H1 (cell line): ENCODE measurements around the gene RERE. TPM values are rescaled to one million over a fixed set of nuclear protein-coding genes. Genes with fewer than 3 reads are reported as not detected.

Experiments
- CBX5 ChIP-seq: fragments of 300-800, 300-1000 bp; sonication (generic); IDR thresholded peaks from 2 replicates; pipeline ENCODE4 v1.7.1; 2016; ENCODE audit warnings: antibody characterized with exemption, low read length, low read depth
- EGR1 ChIP-seq: IDR thresholded peaks from 2 replicates; pipeline ENCODE4 v1.6.1; 2011; ENCODE audit warnings: low read depth, low read length, borderline replicate concordance
- EZH2 ChIP-seq: fragments of 200-600 bp; sonication (generic); IDR thresholded peaks from 2 replicates; pipeline ENCODE4 v1.7.1; 2012; ENCODE audit warnings: low read depth, mild to moderate bottlenecking, moderate library complexity, low read length, inconsistent platforms; ENCODE audit not compliant: severe bottlenecking
- GABPA ChIP-seq: IDR thresholded peaks from 2 replicates; pipeline ENCODE4 v1.6.1; 2011; ENCODE audit warnings: mild to moderate bottlenecking, low read length, moderate library complexity, borderline replicate concordance; ENCODE audit not compliant: insufficient read depth
- GTF2F1 ChIP-seq: IDR thresholded peaks from 2 replicates; pipeline ENCODE4 v1.6.1; 2012; ENCODE audit warnings: low read depth, low read length, improper control_type of control experiment, borderline replicate concordance
- KDM5A ChIP-seq: fragments of 200-600 bp; IDR thresholded peaks from 2 replicates; pipeline ENCODE4 v1.7.1; 2012; ENCODE audit warnings: mild to moderate bottlenecking, low read length, inconsistent platforms, mixed read lengths
- SIN3A ChIP-seq, 2 experiments: IDR thresholded peaks in 1 of 2; conservative IDR thresholded peaks in 1 of 2; 2 replicates each; pipeline ENCODE4 v1.6.1; 2011 to 2012; ENCODE audit warnings: low read length in 2 of 2, improper control_type of control experiment in 1 of 2, low read depth in 1 of 2, mild to moderate bottlenecking in 1 of 2
- SRF ChIP-seq: IDR thresholded peaks from 2 replicates; pipeline ENCODE4 v1.6.1; 2011; ENCODE audit warnings: mild to moderate bottlenecking, low read depth, low read length, moderate library complexity
- polyA plus RNA-seq, 7 experiments: library from polyadenylated mRNA; depleted of rRNA in 3 of 7; stranded (reverse) in 5 of 7; unstranded in 2 of 7; fragments of >200 nt in 5 of 7; fragments of 200-250 nt in 2 of 7; gene quantifications; 1 replicate in 5 of 7; 2 replicates in 1 of 7; 4 replicates in 1 of 7; pipeline versions ENCODE4 v1.2.1 to v1.2.3, GENCODE V29; 2011 to 2013; ENCODE audit warnings: missing spikeins in 2 of 7, mixed read lengths in 2 of 7
- total RNA-seq: library from RNA; stranded (reverse); fragmentation: NEBNext Ultra II Directional; extraction: Animal tissue kit (Norgen Biotek cat#: 25700); gene quantifications from 2 replicates; pipeline ENCODE4 v1.2.1, GENCODE V29; 2021

Gene RERE
- total and polyA plus RNA-seq, 2 of the 8 experiments (the other 6 are each of a cell fraction or from before 2014, with no cell fraction given) = 15.3 to 142 TPM

DNA sequence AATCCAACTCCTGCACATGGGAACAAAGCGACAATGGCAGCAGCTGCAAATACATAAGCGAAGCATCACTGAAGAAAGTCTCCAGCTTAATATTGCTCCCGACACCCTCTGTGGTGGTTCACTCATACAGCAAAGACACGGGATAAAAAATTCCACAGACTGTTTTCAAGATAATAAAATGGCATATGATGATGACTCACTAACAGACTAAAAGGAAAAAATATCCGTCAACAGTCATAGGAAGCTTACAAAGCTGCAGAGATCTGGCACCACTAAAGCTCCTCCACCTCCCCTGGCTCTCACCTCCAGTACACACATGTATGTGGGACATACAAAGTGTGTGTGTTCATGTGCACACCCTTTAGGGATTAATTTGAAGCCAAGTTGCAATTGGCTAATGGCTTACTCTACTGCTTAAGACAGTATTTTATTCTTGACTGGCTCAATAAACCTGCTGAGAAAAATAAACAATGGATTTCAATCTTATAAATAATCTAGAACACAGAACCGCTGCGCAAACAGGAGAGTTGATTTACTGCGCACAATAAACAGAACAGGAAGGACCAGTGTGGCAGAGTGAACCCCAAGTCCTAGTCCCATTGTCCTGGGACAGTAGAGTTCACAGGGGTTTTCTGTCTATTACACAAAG lies 405.1 kb downstream of the RERE start (continued):
- TF ChIP-seq SRF (no peak), EZH2 (no peak), GABPA (no peak), CBX5 (no peak), SIN3A (conservative IDR thresholded peaks at IDR 0.05 in 1 of 2, IDR thresholded peaks at IDR 0.05 in 1 of 2; ENCODE audit: low read depth in 1 of 2, low read length in 2 of 2) (no peak), KDM5A (no peak), GTF2F1 (no peak), EGR1 (no peak)
